HepG2 (cell line): ENCODE data around the gene NDUFB11. TPM values are rescaled to one million over a fixed set of nuclear protein-coding genes. Genes with fewer than 3 reads are reported as not detected.

Source experiments
- BORCS8-MEF2B ChIP-seq: sonication (generic); formaldehyde crosslinking; IDR thresholded peaks from 2 replicates; pipeline ENCODE4 v1.8.0; 2022; ENCODE audit warnings: mild to moderate bottlenecking, missing genetic modification reagents
- ELF1 ChIP-seq: sonication (generic); formaldehyde crosslinking; IDR thresholded peaks from 2 replicates; pipeline ENCODE4 v1.4.0; 2020; ENCODE audit warnings: missing genetic modification reagents
- HOXA5 ChIP-seq: sonication (generic); formaldehyde crosslinking; IDR thresholded peaks from 2 replicates; pipeline ENCODE4 v1.4.0; 2020; ENCODE audit warnings: missing genetic modification reagents
- JARID2 ChIP-seq: sonication (generic); formaldehyde crosslinking; IDR thresholded peaks from 2 replicates; pipeline ENCODE4 v1.8.1; 2023; ENCODE audit warnings: missing genetic modification reagents, inconsistent platforms; ENCODE audit not compliant: insufficient replicate concordance
- KDM3A ChIP-seq: IDR thresholded peaks from 2 replicates; pipeline ENCODE4 v1.6.1; 2018; ENCODE audit warnings: low read depth, missing compliant biosample characterization
- MTF2 ChIP-seq: sonication (generic); formaldehyde crosslinking; IDR thresholded peaks from 2 replicates; pipeline ENCODE4 v1.5.0; 2020; ENCODE audit warnings: missing genetic modification reagents, borderline replicate concordance
- POLR2A ChIP-seq, 2 experiments: IDR thresholded peaks; 2 replicates each; pipeline ENCODE4 v1.6.1; 2011; ENCODE audit warnings: low read depth in 2 of 2, low read length in 2 of 2, mild to moderate bottlenecking in 1 of 2, moderate library complexity in 1 of 2; ENCODE audit not compliant: insufficient read depth in 1 of 2
- TFE3 ChIP-seq: IDR thresholded peaks from 2 replicates; pipeline ENCODE4 v1.6.1; 2016
- ZBTB40 ChIP-seq, 2 experiments: fragments of 450-650 bp in 1 of 2; sonication (generic) in 1 of 2; formaldehyde crosslinking in 1 of 2; IDR thresholded peaks; 2 replicates each; pipeline versions ENCODE4 v1.6.1 to v1.8.0; 2016 to 2022; ENCODE audit warnings: antibody characterized with exemption in 1 of 2, mild to moderate bottlenecking in 1 of 2, missing genetic modification reagents in 1 of 2
- ZFX ChIP-seq: sonication (generic); formaldehyde crosslinking; IDR thresholded peaks from 2 replicates; pipeline ENCODE4 v1.4.0; 2020; ENCODE audit warnings: mild to moderate bottlenecking, low read depth, missing genetic modification reagents, moderate library complexity
- ZNF18 ChIP-seq: sonication (generic); formaldehyde crosslinking; IDR thresholded peaks from 2 replicates; pipeline ENCODE4 v1.8.0; 2022; ENCODE audit warnings: mild to moderate bottlenecking, missing genetic modification reagents; ENCODE audit not compliant: insufficient replicate concordance
- ZNF251 ChIP-seq: sonication (generic); formaldehyde crosslinking; IDR thresholded peaks from 2 replicates; pipeline ENCODE4 v1.9.0; 2021; ENCODE audit warnings: mild to moderate bottlenecking, missing genetic modification reagents
- ZNF329 ChIP-seq: sonication (generic); formaldehyde crosslinking; IDR thresholded peaks from 2 replicates; pipeline ENCODE4 v1.9.0; 2021; ENCODE audit warnings: low read depth, mild to moderate bottlenecking, missing genetic modification reagents
- ZNF468 ChIP-seq: sonication (generic); formaldehyde crosslinking; IDR thresholded peaks from 2 replicates; pipeline ENCODE4 v1.8.0; 2022; ENCODE audit warnings: mild to moderate bottlenecking, moderate library complexity, missing genetic modification reagents
- polyA plus RNA-seq, 8 experiments: library from polyadenylated mRNA; depleted of rRNA in 3 of 8; stranded (reverse) in 7 of 8; unstranded in 1 of 8; fragments of >200 nt; fragmentation: Illumina TruSeq in 4 of 8; extraction: Trizol in 4 of 8; gene quantifications; 2 replicates each; pipeline versions ENCODE4 v1.2.1 to v1.2.3, GENCODE V29; 2011 to 2016; ENCODE audit warnings: low read depth in 4 of 8, missing spikeins in 1 of 8, mixed read lengths in 1 of 8; ENCODE audit not compliant: insufficient read depth in 1 of 8
- total RNA-seq, 5 experiments: library from RNA; depleted of rRNA; stranded (reverse); fragments of >200 nt; fragmentation: Illumina TruSeq; extraction: Trizol; gene quantifications; 2 replicates each; pipeline ENCODE4 v1.2.3, GENCODE V29; 2016; ENCODE audit warnings: low read depth in 1 of 5
- TF ChIP-seq, protein P1 (sequence below): sonication (generic); formaldehyde crosslinking; IDR thresholded peaks from 2 replicates; pipeline ENCODE4 v1.5.1; 2020; ENCODE audit warnings: missing genetic modification reagents, mild to moderate bottlenecking, borderline replicate concordance

Gene NDUFB11
- total and polyA plus RNA-seq, 2 of the 13 experiments (the other 11 are each of a cell fraction or from before 2014, with no cell fraction given), result 46.6 to 100 TPM

DNA sequence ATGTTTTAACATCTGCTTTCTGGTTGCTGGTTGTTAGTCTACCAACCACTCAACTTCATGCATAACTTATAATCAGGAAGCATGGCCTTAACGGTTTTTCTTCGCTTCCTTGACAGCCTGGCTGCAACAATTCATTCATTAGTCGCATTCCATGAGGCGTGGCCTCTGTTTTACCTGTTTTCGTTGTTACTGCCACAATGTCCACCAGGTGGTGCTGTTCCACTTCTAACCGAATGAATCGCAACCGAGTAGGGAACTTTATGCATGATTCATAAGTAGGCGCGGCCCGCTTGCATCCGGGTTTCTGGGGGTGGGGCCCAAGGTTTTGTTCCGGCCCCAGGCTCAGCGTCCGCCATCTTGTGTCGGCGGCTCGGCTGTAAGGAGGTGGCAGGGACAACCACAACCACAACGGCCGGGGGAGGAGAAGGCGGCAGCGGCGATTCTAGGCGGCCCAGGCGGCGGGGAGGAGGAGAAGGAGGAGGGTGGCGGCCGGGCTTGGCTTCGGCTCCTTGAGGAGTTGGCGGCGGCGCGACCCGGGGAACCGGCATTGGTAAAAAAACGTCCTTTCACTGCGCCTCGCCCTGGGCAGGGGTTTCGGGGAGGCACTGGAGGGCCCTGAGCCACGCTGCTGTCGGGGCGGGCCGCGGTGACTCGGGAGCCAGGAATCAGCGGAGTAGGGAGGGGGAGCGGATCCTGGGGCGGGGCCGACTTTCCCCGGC lies 49.1 kb upstream of the NDUFB11 start, which contains the start of gene UBA1 (continued):
- TF ChIP-seq, protein P1, sequence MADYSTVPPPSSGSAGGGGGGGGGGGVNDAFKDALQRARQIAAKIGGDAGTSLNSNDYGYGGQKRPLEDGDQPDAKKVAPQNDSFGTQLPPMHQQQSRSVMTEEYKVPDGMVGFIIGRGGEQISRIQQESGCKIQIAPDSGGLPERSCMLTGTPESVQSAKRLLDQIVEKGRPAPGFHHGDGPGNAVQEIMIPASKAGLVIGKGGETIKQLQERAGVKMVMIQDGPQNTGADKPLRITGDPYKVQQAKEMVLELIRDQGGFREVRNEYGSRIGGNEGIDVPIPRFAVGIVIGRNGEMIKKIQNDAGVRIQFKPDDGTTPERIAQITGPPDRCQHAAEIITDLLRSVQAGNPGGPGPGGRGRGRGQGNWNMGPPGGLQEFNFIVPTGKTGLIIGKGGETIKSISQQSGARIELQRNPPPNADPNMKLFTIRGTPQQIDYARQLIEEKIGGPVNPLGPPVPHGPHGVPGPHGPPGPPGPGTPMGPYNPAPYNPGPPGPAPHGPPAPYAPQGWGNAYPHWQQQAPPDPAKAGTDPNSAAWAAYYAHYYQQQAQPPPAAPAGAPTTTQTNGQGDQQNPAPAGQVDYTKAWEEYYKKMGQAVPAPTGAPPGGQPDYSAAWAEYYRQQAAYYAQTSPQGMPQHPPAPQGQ (CRISPR knock-in tag), result no peak
- no peak for TF ChIP-seq ZNF468
- TF ChIP-seq ZNF251 (CRISPR knock-in tag), result no peak
- peak; percentile 59 for TF ChIP-seq ZFX
- TF ChIP-seq ELF1 (CRISPR knock-in tag), result peak; percentile 70
- TF ChIP-seq BORCS8-MEF2B (CRISPR knock-in tag), result no peak; the same call in 1 of the 2 replicates
- no peak for TF ChIP-seq TFE3
- no peak for TF ChIP-seq ZNF18 (CRISPR knock-in tag)
- TF ChIP-seq ZNF329, result no peak
- TF ChIP-seq KDM3A (CRISPR knock-in tag), result no peak
- no peak for TF ChIP-seq ZBTB40 (IDR thresholded peaks at IDR 0.05)
- no peak for TF ChIP-seq ZBTB40 (CRISPR knock-in tag; IDR thresholded peaks at IDR 0.05)
- TF ChIP-seq JARID2 (CRISPR knock-in tag), result no peak
- TF ChIP-seq MTF2 (CRISPR knock-in tag), result no peak
- peak; percentile 68 to 88 for TF ChIP-seq POLR2A (IDR thresholded peaks at IDR 0.05; ENCODE audit: insufficient read depth in 1 of 2, low read depth in 2 of 2, low read length in 2 of 2)
- TF ChIP-seq HOXA5 (CRISPR knock-in tag), result no peak
